Upper lobe of left lung (tissue), 6 donors: ENCODE data around the gene NEXN. TPM values are rescaled to one million over a fixed set of nuclear protein-coding genes. Genes with fewer than 3 reads are reported as not detected.
A peak's percentile ranks its signal among the peaks of the same experiment; 100 is the strongest.

ENCODE experiments used
- ATAC-seq, 2 donors: fragments of 200-7000 bp; cut with Tn5 transposase; one replicate each; pipeline ENCODE4 v1.9.1; 2022; ENCODE audit warnings: mild to moderate bottlenecking in 2 of 2, moderate library complexity in 2 of 2; ENCODE audit not compliant: low FRiP score in 2 of 2
- DNase-seq, 2 donors: peaks; one replicate each; pipeline ENCODE4 v3.0.0-alpha.2; 2019 to 2020
- H3K27ac ChIP-seq, 4 donors: fragments of 200-600 bp; sonication (generic); one replicate each; pipeline ENCODE4 v1.5.1; 2016 to 2019
- H3K27me3 ChIP-seq, 4 donors: fragments of 200-600 bp; sonication (generic); one replicate each; pipeline ENCODE4 v1.5.1; 2017 to 2019
- H3K36me3 ChIP-seq, 4 donors: fragments of 200-600 bp; sonication (generic); one replicate each; pipeline ENCODE4 v1.5.1; 2016 to 2019
- H3K4me1 ChIP-seq, 4 donors: fragments of 200-600 bp; sonication (generic); one replicate each; pipeline ENCODE4 v1.5.1; 2018 to 2019
- H3K4me3 ChIP-seq, 4 donors: fragments of 200-600 bp; sonication (generic); one replicate each; pipeline ENCODE4 v1.5.1; 2017 to 2019; ENCODE audit warnings: mild to moderate bottlenecking in 2 of 4, moderate library complexity in 1 of 4
- H3K9me3 ChIP-seq, 4 donors: fragments of 200-600 bp; sonication (generic); one replicate each; pipeline ENCODE4 v1.5.1; 2018 to 2019
- EP300 ChIP-seq, 4 donors: sonication (generic); formaldehyde crosslinking; IDR thresholded peaks; one replicate each; pipeline ENCODE4 v1.5.1; 2017; ENCODE audit warnings: antibody characterized with exemption in 4 of 4, control low read depth in 2 of 4
- POLR2A ChIP-seq, 4 donors: fragments of 450-650 bp; IDR thresholded peaks; one replicate each; pipeline ENCODE4 v1.5.1; 2016 to 2017; ENCODE audit warnings: antibody characterized with exemption in 4 of 4, mild to moderate bottlenecking in 2 of 4
- POLR2AphosphoS5 ChIP-seq, 2 donors: sonication (generic); formaldehyde crosslinking; IDR thresholded peaks; one replicate each; pipeline ENCODE4 v1.5.1; 2017; ENCODE audit warnings: antibody characterized with exemption in 2 of 2
- WGBS, 2 donors: methylation state at CpG; one replicate each; pipeline ENCODE4 v1.1.5; 2017 to 2018; 5-methylcytosine and 5-hydroxymethylcytosine counted together
- total RNA-seq, 6 donors: library from RNA; depleted of rRNA in 4 of 6; stranded (reverse); fragments of >200 nt in 4 of 6; gene quantifications; one replicate each; pipeline versions ENCODE4 v1.1.0 to v1.2.1, GENCODE V29; 2016 to 2021
- TF ChIP-seq, protein P1 (sequence below), 6 experiments: fragments of 450-650 bp in 4 of 6; fragments of 200-600 bp in 2 of 6; sonication (generic) in 2 of 6; IDR thresholded peaks; one replicate each; pipeline ENCODE4 v1.5.1; 2016 to 2019; ENCODE audit warnings: antibody characterized with exemption in 6 of 6
- donor health status: DM: no; HTN: no; CAD: no; lungs with moderate emphysema.
- donor health status: DM: no; HTN: yes; CAD: no; lungs with severe emphysema.

Gene NEXN
- total RNA-seq, 6 donors from 2014 or later = 13.0 to 60.8 (median 28.2) TPM

DNA sequence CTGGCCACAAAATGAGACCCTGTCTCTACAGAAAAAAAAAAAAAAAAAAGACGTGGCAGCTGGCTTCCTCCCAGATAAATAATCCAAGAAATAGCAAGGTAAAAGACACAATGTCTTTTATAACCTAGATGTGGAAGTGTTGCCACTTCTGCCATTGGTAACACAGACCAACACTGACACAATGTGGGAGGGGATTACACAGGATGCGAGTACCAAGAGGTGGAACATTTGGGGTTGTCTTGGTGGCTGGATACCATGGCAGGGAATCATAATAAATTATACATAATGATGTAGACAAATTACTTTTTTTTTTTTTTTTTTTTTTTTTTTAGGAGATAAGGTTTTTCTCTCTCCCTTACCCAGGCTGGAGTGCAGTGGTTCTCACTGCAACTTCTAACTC is 6.0 kb upstream of the NEXN start:
- DNase-seq = no peak

DNA sequence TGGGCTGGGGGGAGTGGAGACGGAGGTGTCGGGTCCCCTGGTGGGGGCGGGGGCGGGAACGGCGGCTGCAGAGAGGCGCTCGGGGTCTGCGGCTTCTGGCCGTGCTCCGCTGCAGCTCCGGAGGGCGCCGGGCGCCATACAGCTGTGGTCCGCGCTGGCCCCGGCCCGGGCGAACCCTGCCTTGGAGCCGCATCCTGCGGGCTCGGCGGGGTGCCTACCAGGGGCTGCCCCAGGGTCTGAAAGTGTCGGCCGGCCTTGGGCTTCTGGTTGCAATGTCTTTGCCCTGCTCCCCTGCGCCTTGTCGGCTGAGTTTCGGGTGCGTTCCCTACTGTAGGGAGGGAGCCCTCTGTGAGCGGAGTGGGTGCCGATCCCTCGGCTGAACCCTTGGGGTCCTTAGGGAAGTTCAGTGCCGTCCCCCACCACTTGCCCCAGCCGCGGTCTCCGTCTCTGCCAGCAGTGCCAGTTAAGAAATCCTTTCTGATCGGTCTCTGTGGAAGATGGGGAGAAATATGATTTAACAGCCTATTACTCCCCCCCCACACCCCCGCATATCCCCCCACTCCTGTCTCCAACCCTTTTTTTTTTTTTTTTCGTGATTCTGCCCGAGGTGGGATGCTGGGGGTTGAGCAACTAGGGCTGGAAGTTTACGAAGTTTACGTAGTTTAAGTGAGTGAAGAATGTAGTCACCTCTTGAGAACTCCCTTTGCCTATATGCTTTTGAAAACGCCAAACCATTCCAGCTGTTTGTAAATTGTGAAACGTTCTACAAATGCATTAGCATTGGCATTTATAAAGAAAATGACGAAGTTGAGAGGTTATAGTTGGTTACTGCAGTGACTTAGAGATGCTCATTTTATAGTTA is 588 bp downstream of the NEXN start:
- no peaks in the 10 kb centered on the region for H3K36me3 ChIP-seq
- 6 to 7% methylated on average over 16 to 22 of the region's 46 CpGs for WGBS, 2 donors
- H3K4me3 ChIP-seq = peak overlapping the region; percentile 60 to 78 (median 70)
- H3K4me1 ChIP-seq = peaks cover 0 to 7% (median 6%) of the 10 kb centered on the region in 4 donors
- DNase-seq (peak; percentile 22 to 90), ATAC-seq (peak; percentile 54 to 75)
- H3K27ac ChIP-seq = peak overlapping the region; percentile 82 to 91 (median 90)
- TF ChIP-seq, protein P1, sequence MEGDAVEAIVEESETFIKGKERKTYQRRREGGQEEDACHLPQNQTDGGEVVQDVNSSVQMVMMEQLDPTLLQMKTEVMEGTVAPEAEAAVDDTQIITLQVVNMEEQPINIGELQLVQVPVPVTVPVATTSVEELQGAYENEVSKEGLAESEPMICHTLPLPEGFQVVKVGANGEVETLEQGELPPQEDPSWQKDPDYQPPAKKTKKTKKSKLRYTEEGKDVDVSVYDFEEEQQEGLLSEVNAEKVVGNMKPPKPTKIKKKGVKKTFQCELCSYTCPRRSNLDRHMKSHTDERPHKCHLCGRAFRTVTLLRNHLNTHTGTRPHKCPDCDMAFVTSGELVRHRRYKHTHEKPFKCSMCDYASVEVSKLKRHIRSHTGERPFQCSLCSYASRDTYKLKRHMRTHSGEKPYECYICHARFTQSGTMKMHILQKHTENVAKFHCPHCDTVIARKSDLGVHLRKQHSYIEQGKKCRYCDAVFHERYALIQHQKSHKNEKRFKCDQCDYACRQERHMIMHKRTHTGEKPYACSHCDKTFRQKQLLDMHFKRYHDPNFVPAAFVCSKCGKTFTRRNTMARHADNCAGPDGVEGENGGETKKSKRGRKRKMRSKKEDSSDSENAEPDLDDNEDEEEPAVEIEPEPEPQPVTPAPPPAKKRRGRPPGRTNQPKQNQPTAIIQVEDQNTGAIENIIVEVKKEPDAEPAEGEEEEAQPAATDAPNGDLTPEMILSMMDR (IDR thresholded peaks at IDR 0.05) = no peak
- TF ChIP-seq POLR2AphosphoS5 (IDR thresholded peaks at IDR 0.05) = no peak
- no peak for TF ChIP-seq POLR2A (IDR thresholded peaks at IDR 0.05)
- TF ChIP-seq EP300 (IDR thresholded peaks at IDR 0.05) = no peak
- no peaks in the 10 kb centered on the region for H3K27me3 ChIP-seq
- no peaks in the 10 kb centered on the region for H3K9me3 ChIP-seq

More for the DNA sequence above, 6.0 kb upstream of the NEXN start:
- Histone ChIP-seq H3K27me3 (no peaks in the 10 kb centered on the region), H3K9me3 (no peaks in the 10 kb centered on the region), H3K4me1 (peaks cover 0 to 3% (median 0%) of the 10 kb centered on the region in 4 donors), H3K36me3 (peaks cover 0 to 4% (median 0%) of the 10 kb centered on the region in 4 donors), H3K27ac (no peak overlapping the region), H3K4me3 (no peak overlapping the region)
- no peak for ATAC-seq
- no peak for TF ChIP-seq POLR2AphosphoS5 (IDR thresholded peaks at IDR 0.05)
- TF ChIP-seq EP300 (IDR thresholded peaks at IDR 0.05) = no peak
- TF ChIP-seq POLR2A (IDR thresholded peaks at IDR 0.05) = no peak
- TF ChIP-seq, protein P1 (IDR thresholded peaks at IDR 0.05) = no peak
- 49 to 55% methylated on average over 2 of the region's 2 CpGs for WGBS, 2 donors

DNA sequence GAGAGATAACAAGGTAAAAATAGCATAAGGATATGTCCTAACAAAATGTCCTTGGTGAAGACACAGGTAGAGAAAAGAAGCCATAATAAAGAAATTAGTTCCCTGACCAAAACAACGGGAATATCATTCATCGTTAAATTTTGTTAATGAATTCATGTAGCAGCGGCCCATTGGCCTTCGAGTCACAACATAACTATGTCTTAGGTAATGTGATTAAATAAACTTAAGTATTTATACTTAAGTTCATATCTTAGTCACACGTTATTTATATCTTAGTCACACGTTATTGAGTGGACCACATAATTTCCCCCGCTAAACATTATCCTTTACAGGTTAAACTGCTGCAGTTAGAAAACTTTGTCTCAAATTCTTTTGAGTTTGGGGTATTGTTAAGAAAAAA is 1.2 kb downstream of the NEXN start:
- WGBS, 2 donors = 51 to 55% methylated on average over 7 of the region's 7 CpGs
- Histone ChIP-seq H3K4me1 (peaks cover 0 to 7% (median 6%) of the 10 kb centered on the region in 4 donors), H3K36me3 (no peaks in the 10 kb centered on the region), H3K4me3 (peak overlapping the region in 3 of 4 donors; percentile 60 to 78 (median 70)), H3K27me3 (no peaks in the 10 kb centered on the region), H3K9me3 (no peaks in the 10 kb centered on the region), H3K27ac (peak overlapping the region; percentile 82 to 91 (median 90))
- TF ChIP-seq POLR2A (IDR thresholded peaks at IDR 0.05) (no peak), EP300 (IDR thresholded peaks at IDR 0.05) (no peak), POLR2AphosphoS5 (IDR thresholded peaks at IDR 0.05) (no peak)
- TF ChIP-seq, protein P1 (IDR thresholded peaks at IDR 0.05) = no peak
- no peak for DNase-seq
- ATAC-seq = peak in 1 of 2 donors; percentile 41

DNA sequence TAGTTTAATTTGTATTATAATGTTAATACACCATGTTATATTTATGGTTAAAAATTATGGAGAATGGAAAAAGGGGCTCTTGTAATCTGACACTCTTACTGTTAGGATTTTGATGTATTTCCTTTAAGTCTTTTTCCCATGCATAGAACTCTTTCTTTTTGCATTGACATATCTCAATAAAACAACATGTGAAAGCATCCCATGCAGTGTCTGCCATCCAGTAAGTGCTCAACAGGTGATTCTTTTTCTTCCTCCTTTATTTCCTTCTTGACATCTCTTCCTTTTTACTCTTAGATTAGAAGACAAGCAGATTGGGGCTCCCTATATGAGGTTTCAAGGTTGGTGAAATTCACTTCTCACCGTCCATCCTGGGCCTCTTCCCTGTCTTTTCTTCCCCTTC is 2.8 kb downstream of the NEXN start:
- Histone ChIP-seq H3K27me3 (no peaks in the 10 kb centered on the region), H3K27ac (no peak overlapping the region), H3K4me3 (peak overlapping the region in 1 of 4 donors; percentile 60), H3K9me3 (no peaks in the 10 kb centered on the region), H3K4me1 (peaks cover 0 to 7% (median 6%) of the 10 kb centered on the region in 4 donors), H3K36me3 (no peaks in the 10 kb centered on the region)
- no peak for ATAC-seq
- DNase-seq = no peak
- WGBS, 2 donors = 89 to 100% methylated on average over 1 of the region's 1 CpG
- TF ChIP-seq EP300 (IDR thresholded peaks at IDR 0.05) (no peak), POLR2A (IDR thresholded peaks at IDR 0.05) (no peak), POLR2AphosphoS5 (IDR thresholded peaks at IDR 0.05) (no peak)
- TF ChIP-seq, protein P1 (IDR thresholded peaks at IDR 0.05) = no peak
